Sigmoid colon (tissue), 7 donors: ENCODE data around the gene ATP13A5. TPM values are rescaled to one million over a fixed set of nuclear protein-coding genes. Genes with fewer than 3 reads are reported as not detected.

Source experiments
- DNase-seq: peaks from one replicate; pipeline ENCODE4 v3.0.0-alpha.2; 2019
- H3K27ac ChIP-seq, 4 donors: fragments of 200-600 bp; sonication (generic); one replicate each; pipeline ENCODE4 v1.5.1; 2016 to 2019; ENCODE audit warnings: mild to moderate bottlenecking in 1 of 4
- H3K27me3 ChIP-seq, 3 donors: fragments of 200-600 bp; sonication (generic); one replicate each; pipeline ENCODE4 v1.5.1; 2019; ENCODE audit warnings: mild to moderate bottlenecking in 1 of 3
- H3K36me3 ChIP-seq, 4 donors: fragments of 200-600 bp; sonication (generic); one replicate each; pipeline ENCODE4 v1.5.1; 2016 to 2019
- H3K4me1 ChIP-seq, 4 donors: fragments of 200-600 bp; sonication (generic); one replicate each; pipeline ENCODE4 v1.5.1; 2017 to 2019
- H3K4me3 ChIP-seq, 4 donors: fragments of 200-600 bp; sonication (generic); one replicate each; pipeline ENCODE4 v1.5.1; 2017 to 2019; ENCODE audit warnings: mild to moderate bottlenecking in 2 of 4, moderate library complexity in 1 of 4
- H3K9me3 ChIP-seq, 4 donors: fragments of 200-600 bp in 3 of 4; sonication (generic) in 3 of 4; one replicate each; pipeline versions ENCODE4 v1.5.1 to v1.6.1; 2013 to 2019
- CTCF ChIP-seq, 4 experiments: fragments of 450-650 bp in 3 of 4; fragments of 200-600 bp in 1 of 4; IDR thresholded peaks; one replicate each; pipeline ENCODE4 v1.5.1; 2016 to 2019; ENCODE audit warnings: antibody characterized with exemption in 4 of 4, mild to moderate bottlenecking in 3 of 4, moderate library complexity in 2 of 4
- EP300 ChIP-seq, 4 donors: sonication (generic); formaldehyde crosslinking; IDR thresholded peaks; one replicate each; pipeline ENCODE4 v1.6.1; 2017; ENCODE audit warnings: antibody characterized with exemption in 4 of 4
- POLR2A ChIP-seq, 2 donors: fragments of 450-650 bp; IDR thresholded peaks; one replicate each; pipeline ENCODE4 v1.6.1; 2016; ENCODE audit warnings: antibody characterized with exemption in 2 of 2, mild to moderate bottlenecking in 2 of 2, moderate library complexity in 2 of 2
- POLR2AphosphoS5 ChIP-seq, 4 donors: sonication (generic); formaldehyde crosslinking; IDR thresholded peaks; one replicate each; pipeline ENCODE4 v1.6.1; 2017; ENCODE audit warnings: antibody characterized with exemption in 4 of 4
- WGBS, 2 donors: extraction: QIAGEN DNeasy Blood & Tissue Kit; methylation state at CpG; one replicate each; pipeline ENCODE4 v1.1.7; 2013; 5-methylcytosine and 5-hydroxymethylcytosine counted together
- intact Hi-C: fragments of 100-400 bp; cut with DNase I; formaldehyde crosslinking; loops from one replicate; pipeline ENCODE4 v1.15.1; 2023
- polyA plus RNA-seq, 3 donors: library from polyadenylated mRNA; stranded (reverse); fragments of 200-250 nt; gene quantifications; one replicate each; pipeline ENCODE4 v1.2.3, GENCODE V29; 2013
- total RNA-seq, 4 donors: library from RNA; depleted of rRNA; stranded (reverse); fragments of >200 nt; gene quantifications; one replicate each; pipeline ENCODE4 v1.1.0, GENCODE V29; 2016
- donor health status: healthy with polysubstance abuse.
- donor health status: Bipolar disorder and iron deficiency.
- donor health status: healthy.

Gene ATP13A5
- total and polyA plus RNA-seq, 7 donors: 0.16 to 1.8 TPM; not detected in 5

- Histone ChIP-seq H3K27me3 (no peaks in the 10 kb centered on the region), H3K4me3 (peak overlapping the region in 3 of 4 donors; percentile 39 to 57 (median 55)), H3K27ac (peak overlapping the region; percentile 43 to 78 (median 71)), H3K9me3 (no peaks in the 10 kb centered on the region), H3K4me1 (peaks cover 0 to 6% (median 1%) of the 10 kb centered on the region in 4 donors), H3K36me3 (no peaks in the 10 kb centered on the region)
- intact Hi-C loops: no loop called here
- WGBS, 2 donors: 90 to 91% methylated on average over 11 of the region's 11 CpGs
- TF ChIP-seq POLR2AphosphoS5 (IDR thresholded peaks at IDR 0.05) (no peak), CTCF (IDR thresholded peaks at IDR 0.05) (no peak), EP300 (IDR thresholded peaks at IDR 0.05) (no peak), POLR2A (IDR thresholded peaks at IDR 0.05) (no peak)
- no peak for DNase-seq
These were observed 136.8 kb downstream of the ATP13A5 start for GRCh38 chr3:193241716-193242115.

GRCh38 chr3:193240850-193241706 lies 137.5 kb downstream of the ATP13A5 start, which contains the start of gene PLAAT1:
Gene PLAAT1 (plus strand): TSS chr3:193241222. CDS start chr3:193255651, 14,429 bp downstream.
- no peaks in the 10 kb centered on the region for H3K9me3 ChIP-seq
- peak within 1 kb of the TSS; percentile 43 to 78 (median 71) for H3K27ac ChIP-seq
- peak; percentile 74 for DNase-seq
- no peaks in the 10 kb centered on the region for H3K27me3 ChIP-seq
- TF ChIP-seq EP300 (IDR thresholded peaks at IDR 0.05) (no peak), CTCF (IDR thresholded peaks at IDR 0.05) (no peak), POLR2AphosphoS5 (IDR thresholded peaks at IDR 0.05) (no peak), POLR2A (IDR thresholded peaks at IDR 0.05) (no peak)
- H3K36me3 ChIP-seq: no peaks in the 10 kb centered on the region
- WGBS, 2 donors: 1 to 2% methylated on average over 93 of the region's 93 CpGs
- peak within 1 kb of the TSS; percentile 38 to 57 (median 47) for H3K4me3 ChIP-seq
- intact Hi-C loops: no loop called here
- H3K4me1 ChIP-seq: peaks cover 0 to 6% (median 1%) of the 10 kb centered on the region in 4 donors

GRCh38 chr3:193240436-193240849 lies 138.1 kb downstream of the ATP13A5 start:
- no peaks in the 10 kb centered on the region for H3K36me3 ChIP-seq
- H3K9me3 ChIP-seq: no peaks in the 10 kb centered on the region
- 2 to 6% methylated on average over 9 of the region's 9 CpGs for WGBS, 2 donors
- DNase-seq: no peak
- TF ChIP-seq CTCF (IDR thresholded peaks at IDR 0.05): no peak
- TF ChIP-seq POLR2AphosphoS5 (IDR thresholded peaks at IDR 0.05): no peak
- TF ChIP-seq POLR2A (IDR thresholded peaks at IDR 0.05): no peak
- TF ChIP-seq EP300 (IDR thresholded peaks at IDR 0.05): no peak
- peaks cover 0 to 6% (median 1%) of the 10 kb centered on the region in 4 donors for H3K4me1 ChIP-seq
- H3K27me3 ChIP-seq: no peaks in the 10 kb centered on the region
- intact Hi-C loops: no loop called here
- peak overlapping the region in 3 of 4 donors; percentile 70 to 78 (median 72) for H3K27ac ChIP-seq
- peak overlapping the region; percentile 38 to 57 (median 47) for H3K4me3 ChIP-seq

GRCh38 chr3:193237030-193237429 lies 141.5 kb downstream of the ATP13A5 start:
- Histone ChIP-seq H3K27ac (no peak overlapping the region), H3K4me3 (no peak overlapping the region), H3K4me1 (peaks cover 0 to 6% (median 1%) of the 10 kb centered on the region in 4 donors), H3K36me3 (no peaks in the 10 kb centered on the region), H3K27me3 (no peaks in the 10 kb centered on the region), H3K9me3 (no peaks in the 10 kb centered on the region)
- 72 to 82% methylated on average over 5 of the region's 5 CpGs for WGBS, 2 donors
- DNase-seq: no peak
- intact Hi-C loops: no loop called here
- TF ChIP-seq CTCF (IDR thresholded peaks at IDR 0.05): no peak
- no peak for TF ChIP-seq POLR2A (IDR thresholded peaks at IDR 0.05)
- no peak for TF ChIP-seq POLR2AphosphoS5 (IDR thresholded peaks at IDR 0.05)
- TF ChIP-seq EP300 (IDR thresholded peaks at IDR 0.05): no peak
